ENCODE measurements around the gene GANC. TPM values are rescaled to one million over a fixed set of nuclear protein-coding genes. Genes with fewer than 3 reads are reported as not detected.

The GANC gene
- total RNA-seq, 1 donor from 2014 or later: 12.5 TPM

GRCh38 chr15:42285034-42285433 is 12.0 kb downstream of the GANC start:
- H3K36me3 ChIP-seq (ENCODE audit: insufficient read depth, low read length): no peaks in the 10 kb centered on the region
- H3K27me3 ChIP-seq (ENCODE audit: insufficient read depth, low read length): no peaks in the 10 kb centered on the region
- no peaks in the 10 kb centered on the region for H3K4me1 ChIP-seq (ENCODE audit: insufficient read depth, low read length)
- FAIRE-seq (no peak), DNase-seq (ENCODE audit: low read depth) (no peak)
- H3K4me3 Mint-ChIP-seq (ENCODE audit: unreplicated experiment): no peak overlapping the region
- H3K27ac Mint-ChIP-seq (ENCODE audit: unreplicated experiment): no peak overlapping the region
- no peaks in the 10 kb centered on the region for H3K79me2 ChIP-seq (ENCODE audit: insufficient read depth, low read length)
- no peaks in the 10 kb centered on the region for H3K9me3 ChIP-seq (ENCODE audit: insufficient read depth, low read depth, low read length)
- no peak for TF ChIP-seq CTCF (IDR thresholded peaks at IDR 0.05; ENCODE audit: insufficient read depth, low read depth, low read length)
- TF ChIP-seq EZH2 (IDR thresholded peaks at IDR 0.05; ENCODE audit: insufficient read depth, low read length): no peak
- H3K9ac ChIP-seq (ENCODE audit: low read length): no peak overlapping the region
- H2AFZ ChIP-seq (ENCODE audit: low read depth, low read length): no peak overlapping the region
- no peak overlapping the region for H3K4me2 ChIP-seq (ENCODE audit: low read length)
- no peaks in the 10 kb centered on the region for H4K20me1 ChIP-seq (ENCODE audit: insufficient read depth, low read length)
- H3K9me3 Mint-ChIP-seq (ENCODE audit: unreplicated experiment): no peaks in the 10 kb centered on the region
- no peaks in the 10 kb centered on the region for H3K4me1 Mint-ChIP-seq (ENCODE audit: low read depth, unreplicated experiment)
- no peak overlapping the region for H3K4me3 ChIP-seq (ENCODE audit: insufficient read depth, low read depth, low read length)
- no peaks in the 10 kb centered on the region for H3K27me3 Mint-ChIP-seq (ENCODE audit: low read depth, unreplicated experiment)
- H3K27ac ChIP-seq (ENCODE audit: low read depth, low read length): no peak overlapping the region
- H3K36me3 Mint-ChIP-seq (ENCODE audit: low read depth, unreplicated experiment): peaks cover 2% of the 10 kb centered on the region

GRCh38 chr15:42286445-42287029 is 13.5 kb downstream of the GANC start:
- Histone ChIP-seq H2AFZ (ENCODE audit: low read depth, low read length) (no peak overlapping the region), H3K27ac (ENCODE audit: low read depth, low read length) (no peak overlapping the region), H3K27me3 (ENCODE audit: insufficient read depth, low read length) (no peaks in the 10 kb centered on the region), H3K36me3 (ENCODE audit: insufficient read depth, low read length) (no peaks in the 10 kb centered on the region), H3K4me3 (ENCODE audit: insufficient read depth, low read depth, low read length) (no peak overlapping the region), H4K20me1 (ENCODE audit: insufficient read depth, low read length) (no peaks in the 10 kb centered on the region), H3K4me2 (ENCODE audit: low read length) (no peak overlapping the region), H3K79me2 (ENCODE audit: insufficient read depth, low read length) (no peaks in the 10 kb centered on the region), H3K9ac (ENCODE audit: low read length) (no peak overlapping the region), H3K4me1 (ENCODE audit: insufficient read depth, low read length) (no peaks in the 10 kb centered on the region), H3K9me3 (ENCODE audit: insufficient read depth, low read depth, low read length) (no peaks in the 10 kb centered on the region)
- no peak overlapping the region for H3K4me3 Mint-ChIP-seq (ENCODE audit: unreplicated experiment)
- no peak overlapping the region for H3K27ac Mint-ChIP-seq (ENCODE audit: unreplicated experiment)
- TF ChIP-seq CTCF (IDR thresholded peaks at IDR 0.05; ENCODE audit: insufficient read depth, low read depth, low read length) (no peak), EZH2 (IDR thresholded peaks at IDR 0.05; ENCODE audit: insufficient read depth, low read length) (no peak)
- FAIRE-seq (no peak), DNase-seq (ENCODE audit: low read depth) (no peak)
- no peaks in the 10 kb centered on the region for H3K4me1 Mint-ChIP-seq (ENCODE audit: low read depth, unreplicated experiment)
- peaks cover 2% of the 10 kb centered on the region for H3K36me3 Mint-ChIP-seq (ENCODE audit: low read depth, unreplicated experiment)
- no peaks in the 10 kb centered on the region for H3K9me3 Mint-ChIP-seq (ENCODE audit: unreplicated experiment)
- H3K27me3 Mint-ChIP-seq (ENCODE audit: low read depth, unreplicated experiment): no peaks in the 10 kb centered on the region

- no peaks in the 10 kb centered on the region for H3K27me3 ChIP-seq (ENCODE audit: insufficient read depth, low read length)
- H3K9me3 ChIP-seq (ENCODE audit: insufficient read depth, low read depth, low read length): no peaks in the 10 kb centered on the region
- H3K36me3 ChIP-seq (ENCODE audit: insufficient read depth, low read length): peaks cover under 1% of the 10 kb centered on the region
- TF ChIP-seq EZH2 (IDR thresholded peaks at IDR 0.05; ENCODE audit: insufficient read depth, low read length) (no peak), CTCF (IDR thresholded peaks at IDR 0.05; ENCODE audit: insufficient read depth, low read depth, low read length) (no peak)
- H3K4me1 ChIP-seq (ENCODE audit: insufficient read depth, low read length): no peaks in the 10 kb centered on the region
- no peak overlapping the region for H3K4me3 ChIP-seq (ENCODE audit: insufficient read depth, low read depth, low read length)
- H2AFZ ChIP-seq (ENCODE audit: low read depth, low read length): no peak overlapping the region
- no peak overlapping the region for H3K9ac ChIP-seq (ENCODE audit: low read length)
- H3K9me3 Mint-ChIP-seq (ENCODE audit: unreplicated experiment): no peaks in the 10 kb centered on the region
- H3K4me1 Mint-ChIP-seq (ENCODE audit: low read depth, unreplicated experiment): no peaks in the 10 kb centered on the region
- no peak for DNase-seq (ENCODE audit: low read depth)
- H3K36me3 Mint-ChIP-seq (ENCODE audit: low read depth, unreplicated experiment): peaks cover 2% of the 10 kb centered on the region
- no peak overlapping the region for H3K27ac Mint-ChIP-seq (ENCODE audit: unreplicated experiment)
- no peak overlapping the region for H3K4me3 Mint-ChIP-seq (ENCODE audit: unreplicated experiment)
- no peak overlapping the region for H3K4me2 ChIP-seq (ENCODE audit: low read length)
- no peaks in the 10 kb centered on the region for H3K79me2 ChIP-seq (ENCODE audit: insufficient read depth, low read length)
- H3K27ac ChIP-seq (ENCODE audit: low read depth, low read length): no peak overlapping the region
- H4K20me1 ChIP-seq (ENCODE audit: insufficient read depth, low read length): no peaks in the 10 kb centered on the region
- H3K27me3 Mint-ChIP-seq (ENCODE audit: low read depth, unreplicated experiment): no peaks in the 10 kb centered on the region
- no peak for FAIRE-seq
These were observed 14.9 kb downstream of the GANC start for GRCh38 chr15:42287931-42288330.
